ENCODE data around the gene APC.

Gene APC

GRCh38 chr5:112812549-112812948, 74.9 kb downstream of the APC start:
- no peak overlapping the region for H3K27ac ChIP-seq (ENCODE audit: poor library complexity, severe bottlenecking)
- no peaks in the 10 kb centered on the region for H3K27me3 ChIP-seq (ENCODE audit: insufficient read depth, poor library complexity, severe bottlenecking)
- peak; percentile 12; the same call in 1 of the 3 replicates for ATAC-seq (ENCODE audit: low read depth)
- peaks cover 25% of the 10 kb centered on the region for H3K36me3 ChIP-seq (ENCODE audit: low read depth)
- DNase-seq (ENCODE audit: low spot score), result no peak
- no peak for TF ChIP-seq CTCF (IDR thresholded peaks at IDR 0.05; ENCODE audit: poor library complexity, severe bottlenecking)
- H3K4me3 ChIP-seq (ENCODE audit: severe bottlenecking), result no peak overlapping the region
- H3K9me3 ChIP-seq (ENCODE audit: severe bottlenecking), result no peaks in the 10 kb centered on the region
- H3K4me1 ChIP-seq (ENCODE audit: insufficient read depth, poor library complexity, severe bottlenecking), result no peaks in the 10 kb centered on the region

DNA sequence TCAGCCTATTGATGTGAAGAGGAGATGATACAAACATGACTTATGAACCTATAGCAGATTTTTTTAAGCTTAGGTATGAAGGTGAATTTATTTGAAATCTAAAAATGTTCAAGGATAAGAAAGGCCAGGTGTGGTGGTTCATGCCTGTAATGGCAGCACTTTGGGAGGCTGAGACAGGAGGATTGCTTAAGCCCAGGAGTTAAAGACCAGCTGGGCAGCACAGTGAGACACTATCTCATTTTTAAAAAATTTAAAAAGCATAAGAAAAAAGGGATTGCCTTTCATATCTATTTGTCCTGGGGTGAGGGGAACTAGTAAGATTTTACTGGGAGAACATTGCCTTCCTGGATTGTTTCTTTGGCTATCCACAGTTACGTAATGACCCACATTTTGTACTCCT, 82.6 kb downstream of the APC start:
- no peak for TF ChIP-seq CTCF (IDR thresholded peaks at IDR 0.05; ENCODE audit: poor library complexity, severe bottlenecking)
- Histone ChIP-seq H3K4me3 (ENCODE audit: severe bottlenecking) (no peak overlapping the region), H3K27ac (ENCODE audit: poor library complexity, severe bottlenecking) (no peak overlapping the region), H3K9me3 (ENCODE audit: severe bottlenecking) (no peaks in the 10 kb centered on the region), H3K36me3 (ENCODE audit: low read depth) (peaks cover 62% of the 10 kb centered on the region), H3K4me1 (ENCODE audit: insufficient read depth, poor library complexity, severe bottlenecking) (no peaks in the 10 kb centered on the region), H3K27me3 (ENCODE audit: insufficient read depth, poor library complexity, severe bottlenecking) (no peaks in the 10 kb centered on the region)
- DNase-seq (ENCODE audit: low spot score) (no peak), ATAC-seq (ENCODE audit: low read depth) (no peak)

DNA sequence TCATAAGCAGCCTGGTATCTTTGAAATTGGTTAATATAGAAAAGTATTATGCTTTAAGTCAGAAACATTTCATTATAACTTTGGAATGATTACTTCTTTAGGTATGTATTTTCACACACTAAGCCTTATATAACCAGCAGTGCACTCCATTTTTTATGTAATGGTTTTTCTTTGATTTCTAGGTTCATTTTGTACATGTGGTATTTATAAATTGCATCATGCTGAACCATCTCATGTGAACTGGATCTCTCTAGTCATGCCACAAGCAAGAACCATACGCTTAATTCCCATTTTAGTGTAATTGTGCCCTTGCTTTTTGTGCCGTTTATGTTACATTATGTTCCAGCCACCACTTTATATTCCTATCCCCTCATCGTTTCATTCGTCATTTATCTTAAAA, 84.8 kb downstream of the APC start:
- TF ChIP-seq CTCF (IDR thresholded peaks at IDR 0.05; ENCODE audit: poor library complexity, severe bottlenecking), result no peak
- H3K27ac ChIP-seq (ENCODE audit: poor library complexity, severe bottlenecking), result no peak overlapping the region
- no peaks in the 10 kb centered on the region for H3K27me3 ChIP-seq (ENCODE audit: insufficient read depth, poor library complexity, severe bottlenecking)
- ATAC-seq (ENCODE audit: low read depth), result no peak
- no peaks in the 10 kb centered on the region for H3K9me3 ChIP-seq (ENCODE audit: severe bottlenecking)
- no peaks in the 10 kb centered on the region for H3K4me1 ChIP-seq (ENCODE audit: insufficient read depth, poor library complexity, severe bottlenecking)
- no peak for DNase-seq (ENCODE audit: low spot score)
- peaks cover 58% of the 10 kb centered on the region for H3K36me3 ChIP-seq (ENCODE audit: low read depth)
- no peak overlapping the region for H3K4me3 ChIP-seq (ENCODE audit: severe bottlenecking)

GRCh38 chr5:112823181-112823580, 85.5 kb downstream of the APC start:
- peaks cover 61% of the 10 kb centered on the region for H3K36me3 ChIP-seq (ENCODE audit: low read depth)
- H3K27me3 ChIP-seq (ENCODE audit: insufficient read depth, poor library complexity, severe bottlenecking), result no peaks in the 10 kb centered on the region
- ATAC-seq (ENCODE audit: low read depth), result no peak
- H3K9me3 ChIP-seq (ENCODE audit: severe bottlenecking), result no peaks in the 10 kb centered on the region
- no peaks in the 10 kb centered on the region for H3K4me1 ChIP-seq (ENCODE audit: insufficient read depth, poor library complexity, severe bottlenecking)
- no peak overlapping the region for H3K4me3 ChIP-seq (ENCODE audit: severe bottlenecking)
- no peak for DNase-seq (ENCODE audit: low spot score)
- no peak overlapping the region for H3K27ac ChIP-seq (ENCODE audit: poor library complexity, severe bottlenecking)
- TF ChIP-seq CTCF (IDR thresholded peaks at IDR 0.05; ENCODE audit: poor library complexity, severe bottlenecking), result no peak

DNA sequence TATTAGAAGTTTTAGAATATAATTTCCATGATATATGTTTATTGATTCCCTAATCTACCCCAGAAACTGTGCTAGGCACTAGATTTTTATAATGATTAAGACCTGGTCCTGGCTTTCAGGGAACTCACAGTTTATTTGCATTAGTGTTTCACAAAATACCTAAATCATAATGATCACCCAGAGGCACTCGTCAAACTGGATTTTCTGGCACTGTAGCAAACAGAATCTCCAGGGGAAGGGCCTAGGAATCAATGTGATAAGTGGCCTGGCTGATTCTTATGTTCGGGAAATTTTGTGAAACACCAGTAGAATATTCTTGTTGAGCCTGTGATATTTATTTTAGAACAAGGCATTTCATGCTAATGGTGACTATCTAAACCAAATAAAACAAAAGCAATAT, 86.0 kb downstream of the APC start:
- no peak overlapping the region for H3K27ac ChIP-seq (ENCODE audit: poor library complexity, severe bottlenecking)
- ATAC-seq (ENCODE audit: low read depth), result no peak
- H3K9me3 ChIP-seq (ENCODE audit: severe bottlenecking), result no peaks in the 10 kb centered on the region
- DNase-seq (ENCODE audit: low spot score), result no peak
- H3K27me3 ChIP-seq (ENCODE audit: insufficient read depth, poor library complexity, severe bottlenecking), result no peaks in the 10 kb centered on the region
- H3K4me1 ChIP-seq (ENCODE audit: insufficient read depth, poor library complexity, severe bottlenecking), result no peaks in the 10 kb centered on the region
- no peak overlapping the region for H3K4me3 ChIP-seq (ENCODE audit: severe bottlenecking)
- TF ChIP-seq CTCF (IDR thresholded peaks at IDR 0.05; ENCODE audit: poor library complexity, severe bottlenecking), result no peak
- H3K36me3 ChIP-seq (ENCODE audit: low read depth), result peaks cover 63% of the 10 kb centered on the region
